IPS-15b (cell line): ENCODE measurements around the gene LPIN1.

Source experiments
- H3K27me3 ChIP-seq: one replicate; pipeline ENCODE4 v1.6.1; 2013; ENCODE audit warnings: low read length; ENCODE audit not compliant: control insufficient read depth, insufficient read depth
- H3K36me3 ChIP-seq: one replicate; pipeline ENCODE4 v1.6.1; 2013; ENCODE audit warnings: low read length; ENCODE audit not compliant: control insufficient read depth, insufficient read depth
- H3K4me1 ChIP-seq: one replicate; pipeline ENCODE4 v1.6.1; 2013; ENCODE audit warnings: mild to moderate bottlenecking, low read length; ENCODE audit not compliant: control insufficient read depth, insufficient read depth
- H3K4me3 ChIP-seq: one replicate; pipeline ENCODE4 v1.5.1; 2013; ENCODE audit warnings: low read depth, low read length
- H3K9ac ChIP-seq: one replicate; pipeline ENCODE4 v1.6.1; 2013; ENCODE audit warnings: low read depth, mild to moderate bottlenecking, low read length
- H3K9me3 ChIP-seq: one replicate; pipeline ENCODE4 v1.6.1; 2013; ENCODE audit warnings: mild to moderate bottlenecking, low read length; ENCODE audit not compliant: control insufficient read depth, insufficient read depth

Gene LPIN1

DNA sequence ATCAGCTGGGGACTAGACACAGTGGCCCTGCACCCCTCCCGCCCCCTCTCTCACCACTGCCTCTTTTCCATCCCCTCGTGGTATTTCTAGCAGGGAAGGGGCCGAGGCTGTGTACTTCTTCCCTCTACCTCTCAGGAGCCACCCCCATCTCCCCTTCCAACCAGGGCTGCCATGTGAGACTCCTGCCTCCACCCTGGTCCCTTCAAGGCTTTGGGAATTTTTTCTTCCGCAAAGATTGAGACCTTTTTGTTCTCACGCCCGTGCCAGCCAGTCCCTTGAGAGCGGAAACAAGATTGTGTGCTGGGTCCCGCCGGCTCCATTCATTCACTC lies 39.1 kb downstream of the LPIN1 start:
- no peaks in the 10 kb centered on the region for H3K9me3 ChIP-seq
- H3K9ac ChIP-seq = no peak overlapping the region
- no peaks in the 10 kb centered on the region for H3K4me1 ChIP-seq
- peaks cover 2% of the 10 kb centered on the region for H3K27me3 ChIP-seq
- H3K4me3 ChIP-seq = no peak overlapping the region
- peaks cover 2% of the 10 kb centered on the region for H3K36me3 ChIP-seq

GRCh38 chr2:11786191-11786590 lies 39.8 kb downstream of the LPIN1 start:
- H3K9ac ChIP-seq = no peak overlapping the region
- H3K36me3 ChIP-seq = peaks cover 2% of the 10 kb centered on the region
- no peaks in the 10 kb centered on the region for H3K9me3 ChIP-seq
- no peak overlapping the region for H3K4me3 ChIP-seq
- no peaks in the 10 kb centered on the region for H3K4me1 ChIP-seq
- peaks cover 2% of the 10 kb centered on the region for H3K27me3 ChIP-seq

GRCh38 chr2:11786592-11786991 lies 40.2 kb downstream of the LPIN1 start:
- Histone ChIP-seq H3K4me1 (no peaks in the 10 kb centered on the region), H3K9me3 (no peaks in the 10 kb centered on the region), H3K27me3 (peaks cover 2% of the 10 kb centered on the region), H3K9ac (no peak overlapping the region), H3K4me3 (no peak overlapping the region), H3K36me3 (peaks cover 2% of the 10 kb centered on the region)

DNA sequence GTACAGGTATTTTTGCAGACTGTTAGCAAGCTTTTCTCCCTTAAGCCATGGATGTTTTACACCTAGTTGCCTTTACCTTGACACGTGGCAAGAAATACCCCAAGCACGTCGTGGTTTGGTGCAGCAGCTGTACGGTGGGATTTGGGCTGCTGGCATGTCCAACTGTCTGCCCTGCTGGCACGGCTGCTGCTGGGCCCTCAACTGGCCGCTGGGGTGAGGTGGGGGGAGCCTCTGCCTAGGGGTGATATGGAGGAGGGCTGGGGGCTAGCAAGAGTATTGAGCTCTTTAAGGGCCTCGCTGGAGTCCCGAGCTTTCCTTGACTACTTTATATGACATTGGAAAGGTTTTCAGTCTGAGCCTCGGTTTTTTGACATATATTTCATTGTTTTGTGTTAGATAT lies 41.6 kb downstream of the LPIN1 start:
- no peak overlapping the region for H3K9ac ChIP-seq
- H3K36me3 ChIP-seq = peaks cover 4% of the 10 kb centered on the region
- no peak overlapping the region for H3K4me3 ChIP-seq
- no peaks in the 10 kb centered on the region for H3K9me3 ChIP-seq
- peaks cover 2% of the 10 kb centered on the region for H3K27me3 ChIP-seq
- no peaks in the 10 kb centered on the region for H3K4me1 ChIP-seq

DNA sequence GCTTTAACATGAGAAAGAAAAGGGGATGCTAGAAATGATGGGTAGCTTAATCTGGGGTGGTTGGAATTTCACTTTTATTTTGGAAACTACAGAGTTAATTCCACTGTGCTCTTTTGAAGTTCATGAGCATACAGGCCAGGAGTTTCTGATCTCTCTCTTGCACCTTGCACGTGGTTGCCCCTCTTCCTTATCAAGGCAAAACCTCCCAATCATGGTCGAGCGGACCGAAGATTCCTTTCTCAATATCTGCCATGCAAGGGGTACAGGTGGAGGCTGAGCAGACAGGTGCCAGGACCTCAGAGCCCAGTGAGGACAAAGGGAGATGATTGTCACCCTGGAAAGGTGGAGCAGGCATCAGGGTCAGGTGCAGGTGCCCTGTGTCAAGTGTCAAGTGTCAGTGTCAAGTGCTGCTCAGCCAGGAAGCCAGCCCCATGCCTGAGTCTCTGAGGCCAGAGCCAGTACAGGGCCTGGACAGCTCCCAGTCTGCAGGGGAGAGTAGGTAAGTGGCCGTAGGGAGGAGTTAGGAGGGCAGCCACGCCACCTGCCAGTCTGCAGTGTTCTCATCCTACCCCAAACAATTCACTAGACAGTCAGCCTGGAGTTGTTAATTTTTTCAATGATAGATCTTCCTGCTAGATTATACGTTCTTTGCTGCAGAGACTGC lies 42.2 kb downstream of the LPIN1 start:
- Histone ChIP-seq H3K4me3 (no peak overlapping the region), H3K4me1 (no peaks in the 10 kb centered on the region), H3K9me3 (no peaks in the 10 kb centered on the region), H3K36me3 (peaks cover 7% of the 10 kb centered on the region), H3K9ac (no peak overlapping the region), H3K27me3 (peaks cover 2% of the 10 kb centered on the region)

DNA sequence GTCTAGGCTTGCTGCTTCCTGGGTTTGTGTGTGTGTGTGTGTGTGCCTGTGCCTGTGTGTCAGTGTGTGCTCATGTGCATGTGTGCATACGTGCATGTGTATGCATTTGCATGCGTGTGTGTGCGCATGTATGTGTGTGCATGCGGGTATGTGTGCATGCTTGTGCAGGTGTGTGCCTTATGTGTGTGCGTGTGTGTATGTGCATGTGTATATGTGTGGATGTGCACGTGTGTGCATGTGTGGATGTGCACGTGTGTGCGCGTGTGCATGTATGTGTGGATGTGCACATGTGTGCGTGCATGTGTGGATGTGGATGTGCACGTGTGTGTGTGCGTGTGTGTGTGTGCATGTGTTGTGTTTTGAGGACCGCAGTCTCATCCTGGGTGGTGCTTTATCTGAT lies 42.8 kb downstream of the LPIN1 start:
- no peaks in the 10 kb centered on the region for H3K4me1 ChIP-seq
- H3K9me3 ChIP-seq = no peaks in the 10 kb centered on the region
- no peak overlapping the region for H3K9ac ChIP-seq
- H3K4me3 ChIP-seq = no peak overlapping the region
- peaks cover 2% of the 10 kb centered on the region for H3K27me3 ChIP-seq
- peaks cover 7% of the 10 kb centered on the region for H3K36me3 ChIP-seq

DNA sequence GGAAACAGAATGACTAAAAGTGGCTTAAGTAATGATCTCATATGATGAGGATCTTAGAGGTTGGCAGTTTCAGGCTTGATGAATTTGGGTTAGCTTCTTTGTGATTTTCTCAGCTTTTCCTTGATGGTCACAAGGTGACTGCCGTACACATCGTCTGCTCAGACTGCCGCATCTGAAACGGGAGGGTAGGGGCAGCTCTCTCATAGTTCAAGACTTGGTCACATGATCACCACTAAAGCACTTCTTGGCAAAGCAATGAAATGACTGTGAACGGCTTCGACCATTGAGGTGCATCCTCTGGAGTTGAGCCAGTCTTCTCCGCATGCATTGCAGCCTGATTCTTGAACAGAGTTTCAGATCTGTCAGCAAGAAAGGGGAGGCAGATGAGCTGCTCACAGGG lies 43.8 kb downstream of the LPIN1 start:
- no peaks in the 10 kb centered on the region for H3K27me3 ChIP-seq

GRCh38 chr2:11795590-11795989 lies 49.2 kb downstream of the LPIN1 start:
- no peak overlapping the region for H3K9ac ChIP-seq
- H3K27me3 ChIP-seq = no peaks in the 10 kb centered on the region
- H3K36me3 ChIP-seq = peaks cover 18% of the 10 kb centered on the region
- no peak overlapping the region for H3K4me3 ChIP-seq
- no peaks in the 10 kb centered on the region for H3K9me3 ChIP-seq
- H3K4me1 ChIP-seq = no peaks in the 10 kb centered on the region

More for the DNA sequence above, 43.8 kb downstream of the LPIN1 start:
- Histone ChIP-seq H3K9me3 (no peaks in the 10 kb centered on the region), H3K36me3 (peaks cover 7% of the 10 kb centered on the region), H3K4me1 (no peaks in the 10 kb centered on the region), H3K9ac (no peak overlapping the region), H3K4me3 (no peak overlapping the region)

- Histone ChIP-seq H3K9me3 (no peaks in the 10 kb centered on the region), H3K27me3 (no peaks in the 10 kb centered on the region), H3K4me1 (no peaks in the 10 kb centered on the region), H3K36me3 (peaks cover 18% of the 10 kb centered on the region), H3K9ac (no peak overlapping the region), H3K4me3 (no peak overlapping the region)
These were observed 50.0 kb downstream of the LPIN1 start for GRCh38 chr2:11796190-11797171.

DNA sequence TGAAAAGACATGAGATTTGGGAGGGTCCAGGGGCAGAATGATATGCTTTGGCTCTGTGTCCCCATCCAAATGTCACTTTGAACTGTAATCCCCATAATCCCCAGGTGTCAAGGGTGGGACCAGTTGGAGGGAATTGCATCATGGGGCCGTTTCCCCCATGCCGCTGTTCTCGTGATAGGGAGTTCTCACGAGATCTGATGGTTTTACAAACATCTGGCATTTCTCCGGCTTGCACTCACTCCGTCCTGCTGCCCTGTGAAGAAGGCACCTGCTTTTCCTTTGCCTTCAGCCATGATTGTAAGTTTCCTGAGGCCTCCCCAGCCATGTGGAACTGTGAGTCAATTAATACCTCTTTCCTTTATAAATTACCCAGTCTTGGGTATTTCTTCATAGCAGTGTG lies 51.4 kb downstream of the LPIN1 start:
- H3K36me3 ChIP-seq = peaks cover 17% of the 10 kb centered on the region
- H3K4me1 ChIP-seq = no peaks in the 10 kb centered on the region

GRCh38 chr2:11798701-11799435 lies 52.4 kb downstream of the LPIN1 start:
- peaks cover 12% of the 10 kb centered on the region for H3K36me3 ChIP-seq
- H3K9ac ChIP-seq = no peak overlapping the region
- H3K4me1 ChIP-seq = no peaks in the 10 kb centered on the region
- no peaks in the 10 kb centered on the region for H3K27me3 ChIP-seq
- no peaks in the 10 kb centered on the region for H3K9me3 ChIP-seq
- H3K4me3 ChIP-seq = no peak overlapping the region

More for the DNA sequence above, 51.4 kb downstream of the LPIN1 start:
- Histone ChIP-seq H3K27me3 (no peaks in the 10 kb centered on the region), H3K4me3 (no peak overlapping the region), H3K9me3 (no peaks in the 10 kb centered on the region), H3K9ac (no peak overlapping the region)
